Thyroid gland (tissue), 4 donors: ENCODE measurements around the gene SEMA5B. TPM values are rescaled to one million over a fixed set of nuclear protein-coding genes. Genes with fewer than 3 reads are reported as not detected.

ENCODE experiments used
- DNase-seq, 2 donors: peaks; one replicate each; pipeline ENCODE4 v3.0.0-alpha.2; 2019
- H3K27ac ChIP-seq, 3 donors: fragments of 200-600 bp; sonication (generic); 1 replicate in 2 of 3; 2 replicates in 1 of 3; pipeline ENCODE4 v1.5.1; 2016 to 2019; ENCODE audit warnings: mild to moderate bottlenecking in 1 of 3, moderate library complexity in 1 of 3
- H3K27me3 ChIP-seq: fragments of 200-600 bp; sonication (generic); one replicate; pipeline ENCODE4 v1.5.1; 2019
- H3K36me3 ChIP-seq, 2 donors: fragments of 200-600 bp; sonication (generic); one replicate each; pipeline ENCODE4 v1.5.1; 2016 to 2019
- H3K4me1 ChIP-seq, 2 donors: fragments of 200-600 bp; sonication (generic); one replicate each; pipeline ENCODE4 v1.5.1; 2017 to 2019
- H3K4me3 ChIP-seq, 3 donors: fragments of 200-600 bp; sonication (generic); replicated peaks in 1 of 3; 1 replicate in 2 of 3; 2 replicates in 1 of 3; pipeline ENCODE4 v1.5.1; 2016; ENCODE audit warnings: mild to moderate bottlenecking in 1 of 3
- H3K9me3 ChIP-seq: fragments of 200-600 bp; sonication (generic); one replicate; pipeline ENCODE4 v1.5.1; 2017
- CTCF ChIP-seq, 6 experiments: fragments of 200-600 bp in 3 of 6; fragments of 450-650 bp in 3 of 6; sonication (generic) in 3 of 6; IDR thresholded peaks; one replicate each; pipeline ENCODE4 v1.5.1; 2016 to 2019; ENCODE audit warnings: antibody characterized with exemption in 6 of 6, mild to moderate bottlenecking in 2 of 6, inconsistent platforms in 1 of 6, moderate library complexity in 1 of 6
- POLR2A ChIP-seq, 2 donors: fragments of 450-650 bp; IDR thresholded peaks; one replicate each; pipeline ENCODE4 v1.6.1; 2017; ENCODE audit warnings: antibody characterized with exemption in 2 of 2, mild to moderate bottlenecking in 2 of 2, moderate library complexity in 1 of 2
- WGBS, 2 donors: methylation state at CpG; one replicate each; pipeline ENCODE4 v1.1.5; 2017; 5-methylcytosine and 5-hydroxymethylcytosine counted together
- intact Hi-C: fragments of 100-400 bp; cut with DNase I; formaldehyde crosslinking; loops from one replicate; pipeline ENCODE4 v1.15.1; 2023
- total RNA-seq, 4 donors: library from RNA; depleted of rRNA; stranded (reverse); fragments of >200 nt; gene quantifications; one replicate each; pipeline ENCODE4 v1.2.3, GENCODE V29; 2016

The SEMA5B gene
- total RNA-seq, 4 donors from 2014 or later: 0.56 to 5.3 (median 0.63) TPM

DNA sequence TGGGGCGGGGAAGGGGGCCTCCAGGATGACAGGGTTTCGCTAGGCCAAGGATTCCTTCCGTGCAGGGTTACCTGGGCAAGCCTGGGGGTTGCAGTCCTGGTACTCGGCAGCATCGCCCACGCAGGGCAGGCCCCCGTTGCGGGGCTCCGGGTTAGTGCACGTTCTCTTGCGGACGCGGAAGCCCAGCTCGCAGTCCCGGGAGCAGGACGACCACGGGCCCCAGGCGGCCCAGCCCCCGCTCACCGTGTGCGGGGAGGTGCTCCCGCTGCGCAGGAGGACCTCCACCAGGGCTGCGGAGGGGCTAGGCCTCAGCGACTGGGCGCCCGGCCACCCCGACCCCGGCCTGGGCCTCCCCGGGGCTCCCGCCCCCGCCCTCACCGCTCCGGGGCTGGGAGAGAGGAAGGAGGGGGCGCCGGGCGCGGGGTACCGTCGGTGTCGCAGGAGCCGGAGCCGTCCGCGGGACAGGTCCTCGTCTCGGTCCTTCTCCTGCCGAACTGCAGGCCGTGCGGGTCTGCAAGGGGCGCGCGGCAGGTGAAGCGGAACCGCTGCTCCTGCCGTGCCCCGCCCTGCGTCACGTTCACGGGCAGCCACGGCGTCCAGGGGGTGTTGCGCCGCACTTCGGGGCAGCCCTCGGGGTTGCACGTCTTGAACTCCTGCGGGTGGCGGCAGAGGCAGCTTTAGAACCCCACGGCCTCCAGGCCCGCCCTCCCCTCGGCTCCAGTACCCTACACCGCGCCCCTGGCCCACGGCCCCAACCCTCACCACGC, 114.6 kb downstream of the SEMA5B start:
- Histone ChIP-seq H3K4me3 (no peak overlapping the region), H3K27ac (no peak overlapping the region), H3K27me3 (no peaks in the 10 kb centered on the region), H3K9me3 (no peaks in the 10 kb centered on the region), H3K4me1 (no peaks in the 10 kb centered on the region), H3K36me3 (no peaks in the 10 kb centered on the region)
- TF ChIP-seq POLR2A (IDR thresholded peaks at IDR 0.05) (no peak), CTCF (IDR thresholded peaks at IDR 0.05) (no peak)
- DNase-seq: no peak
- WGBS, 2 donors: 67 to 74% methylated on average over 24 to 47 of the region's 76 CpGs
- intact Hi-C loops: no loop called here

GRCh38 chr3:122911901-122912300, 115.7 kb downstream of the SEMA5B start:
- H3K4me1 ChIP-seq: no peaks in the 10 kb centered on the region
- H3K27me3 ChIP-seq: no peaks in the 10 kb centered on the region
- no peak for DNase-seq
- H3K4me3 ChIP-seq: no peak overlapping the region
- TF ChIP-seq POLR2A (IDR thresholded peaks at IDR 0.05) (no peak), CTCF (IDR thresholded peaks at IDR 0.05) (no peak)
- H3K36me3 ChIP-seq: no peaks in the 10 kb centered on the region
- WGBS, 2 donors: 78 to 83% methylated on average over 3 of the region's 16 CpGs
- H3K9me3 ChIP-seq: no peaks in the 10 kb centered on the region
- no peak overlapping the region for H3K27ac ChIP-seq
- intact Hi-C loops: no loop called here

DNA sequence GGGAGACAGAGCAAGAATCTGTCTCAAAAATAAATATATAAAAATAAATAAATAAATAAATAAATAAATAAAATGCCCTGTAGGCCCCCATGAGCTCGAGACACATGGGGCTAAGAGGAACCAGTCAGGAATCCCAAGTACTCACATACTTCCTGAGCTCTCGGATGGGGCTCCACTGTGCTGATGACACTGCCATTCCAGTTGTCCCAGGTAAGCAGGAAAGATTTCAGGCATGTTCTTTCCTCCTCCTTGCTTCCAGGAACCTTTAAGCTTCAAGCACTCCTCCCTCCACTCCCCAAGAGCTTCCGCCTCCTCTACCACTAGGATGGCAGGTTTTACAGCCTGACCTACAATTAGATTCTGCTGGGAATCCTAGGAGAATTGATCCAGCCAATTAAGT, 119.3 kb downstream of the SEMA5B start:
- no peaks in the 10 kb centered on the region for H3K9me3 ChIP-seq
- DNase-seq: no peak
- intact Hi-C loops: no loop called here
- H3K4me1 ChIP-seq: no peaks in the 10 kb centered on the region
- no peaks in the 10 kb centered on the region for H3K27me3 ChIP-seq
- WGBS, 2 donors: 89 to 94% methylated on average over 3 of the region's 3 CpGs
- TF ChIP-seq POLR2A (IDR thresholded peaks at IDR 0.05) (no peak), CTCF (IDR thresholded peaks at IDR 0.05) (no peak)
- no peaks in the 10 kb centered on the region for H3K36me3 ChIP-seq
- H3K4me3 ChIP-seq: no peak overlapping the region
- no peak overlapping the region for H3K27ac ChIP-seq

DNA sequence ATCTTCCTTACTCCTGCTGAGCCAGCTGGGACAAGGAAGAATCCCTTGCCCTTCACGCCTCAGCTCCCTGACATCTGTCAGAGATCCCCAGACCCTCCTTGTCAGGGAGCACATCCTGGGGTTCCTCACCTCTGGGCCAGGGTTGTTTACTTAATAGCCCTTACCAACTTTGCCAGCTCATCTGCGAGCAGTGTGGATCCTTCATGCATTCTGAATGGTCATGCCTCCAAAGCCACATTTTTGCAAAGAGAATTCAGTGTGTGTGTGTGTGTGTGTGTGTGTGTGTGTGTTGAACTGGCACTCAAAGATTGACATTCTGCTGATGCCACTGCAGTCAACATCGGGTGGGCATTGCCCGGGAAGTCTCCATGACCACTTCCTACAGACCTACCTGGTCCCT, 120.1 kb downstream of the SEMA5B start:
- Histone ChIP-seq H3K36me3 (no peaks in the 10 kb centered on the region), H3K27ac (no peak overlapping the region), H3K9me3 (no peaks in the 10 kb centered on the region), H3K4me3 (no peak overlapping the region), H3K4me1 (no peaks in the 10 kb centered on the region), H3K27me3 (no peaks in the 10 kb centered on the region)
- whole genome bisulfite sequencing, 2 donors: 94 to 97% methylated on average over 2 to 4 of the region's 4 CpGs
- DNase-seq: no peak
- intact Hi-C loops: no loop called here
- TF ChIP-seq POLR2A (IDR thresholded peaks at IDR 0.05): no peak
- TF ChIP-seq CTCF (IDR thresholded peaks at IDR 0.05): no peak

DNA sequence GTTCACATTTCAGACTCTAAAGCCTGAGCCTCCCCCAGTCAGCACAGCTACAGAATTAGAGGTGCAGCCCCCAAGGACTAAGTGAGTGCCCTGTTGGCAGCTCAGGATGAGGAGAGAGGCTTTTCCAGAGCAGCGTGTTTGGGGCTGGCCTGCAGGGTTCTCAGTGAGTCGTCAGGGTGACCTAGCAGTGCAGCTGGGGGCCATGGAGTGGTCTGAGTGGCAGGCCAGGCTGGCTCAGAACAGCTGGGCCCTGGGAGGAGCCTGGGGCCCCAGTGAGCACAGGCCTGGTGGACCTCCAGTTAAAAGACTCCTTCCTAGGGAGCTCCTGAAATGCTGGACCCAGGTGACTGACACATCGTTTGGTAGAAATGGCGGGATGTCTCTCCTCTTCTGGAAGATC, 124.4 kb downstream of the SEMA5B start:
- no peaks in the 10 kb centered on the region for H3K36me3 ChIP-seq
- H3K27ac ChIP-seq: no peak overlapping the region
- H3K9me3 ChIP-seq: no peaks in the 10 kb centered on the region
- intact Hi-C loops: no loop called here
- H3K4me1 ChIP-seq: no peaks in the 10 kb centered on the region
- no peaks in the 10 kb centered on the region for H3K27me3 ChIP-seq
- no peak overlapping the region for H3K4me3 ChIP-seq
- no peak for DNase-seq
- TF ChIP-seq CTCF (IDR thresholded peaks at IDR 0.05) (no peak), POLR2A (IDR thresholded peaks at IDR 0.05) (no peak)
- WGBS, 2 donors: 33 to 80% methylated on average over 2 of the region's 4 CpGs
